Stimulated activated naive B cell treated with anti-CD40 and anti-IgM and Interleukin-4, amounts not matched to agents 10 μg/mL and 1 μg/mL and 100 μg/mL, for 72 hours (primary cell): ENCODE data around the gene OPCML.

Experiments used
- ATAC-seq, 2 donors: fragments of 150-1000 bp; cut with Tn5 transposase; replicated peaks; 2 replicates each; pipeline ENCODE4 v1.10.0; 2021; ENCODE audit warnings: moderate library complexity in 1 of 2
- DNase-seq: peaks from one replicate; pipeline ENCODE4 v3.0.0; 2021
- H3K27ac Mint-ChIP-seq: one replicate; pipeline ENCODE4 v1.8.0; 2022; ENCODE audit warnings: mild to moderate bottlenecking, mixed read lengths
- H3K27me3 Mint-ChIP-seq, 2 donors: one replicate each; pipeline ENCODE4 v1.8.0; 2022; ENCODE audit warnings: mixed read lengths in 2 of 2
- H3K36me3 Mint-ChIP-seq, 2 donors: one replicate each; pipeline ENCODE4 v1.8.0; 2022; ENCODE audit warnings: mixed read lengths in 2 of 2, mild to moderate bottlenecking in 1 of 2
- H3K4me1 Mint-ChIP-seq, 2 donors: one replicate each; pipeline ENCODE4 v1.8.0; 2022; ENCODE audit warnings: mixed read lengths in 2 of 2, mild to moderate bottlenecking in 1 of 2
- H3K4me3 Mint-ChIP-seq, 2 donors: one replicate each; pipeline ENCODE4 v1.8.0; 2022; ENCODE audit warnings: mild to moderate bottlenecking in 2 of 2, mixed read lengths in 2 of 2, moderate library complexity in 1 of 2
- H3K9me3 Mint-ChIP-seq, 2 donors: one replicate each; pipeline ENCODE4 v1.8.0; 2022; ENCODE audit warnings: mixed read lengths in 2 of 2, mild to moderate bottlenecking in 1 of 2

OPCML gene

GRCh38 chr11:132626446-132626845 lies 905.9 kb downstream of the OPCML start:
- ATAC-seq: no peak
- H3K36me3 Mint-ChIP-seq: no peaks in the 10 kb centered on the region
- H3K4me1 Mint-ChIP-seq: no peaks in the 10 kb centered on the region
- peaks cover 2 to 8% of the 10 kb centered on the region in 2 donors for H3K9me3 Mint-ChIP-seq
- H3K27ac Mint-ChIP-seq: no peak overlapping the region
- DNase-seq: no peak
- no peak overlapping the region for H3K4me3 Mint-ChIP-seq
- H3K27me3 Mint-ChIP-seq: no peaks in the 10 kb centered on the region

DNA sequence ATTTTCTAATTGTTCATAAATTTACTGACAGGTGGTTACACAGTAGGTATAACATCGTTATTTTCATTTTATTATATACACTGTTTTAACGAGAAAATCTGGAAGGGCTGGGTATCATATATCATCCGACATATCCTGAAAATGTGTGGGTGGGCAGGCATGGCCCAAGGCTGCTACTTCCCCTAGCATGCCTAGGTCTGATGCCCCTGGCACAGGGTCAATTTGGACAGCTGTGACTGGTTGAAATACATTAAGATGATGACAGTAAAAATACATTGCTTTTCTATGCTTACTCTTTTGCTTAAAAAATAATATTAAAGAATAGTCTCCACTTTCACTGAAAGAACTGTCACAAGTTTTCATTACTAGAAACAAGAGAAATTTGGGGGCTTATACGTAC lies 908.8 kb downstream of the OPCML start:
- Mint-ChIP-seq H3K27ac (no peak overlapping the region), H3K4me3 (no peak overlapping the region), H3K4me1 (no peaks in the 10 kb centered on the region), H3K27me3 (no peaks in the 10 kb centered on the region), H3K9me3 (peaks cover 7 to 8% of the 10 kb centered on the region in 2 donors), H3K36me3 (no peaks in the 10 kb centered on the region)
- ATAC-seq: no peak
- no peak for DNase-seq

DNA sequence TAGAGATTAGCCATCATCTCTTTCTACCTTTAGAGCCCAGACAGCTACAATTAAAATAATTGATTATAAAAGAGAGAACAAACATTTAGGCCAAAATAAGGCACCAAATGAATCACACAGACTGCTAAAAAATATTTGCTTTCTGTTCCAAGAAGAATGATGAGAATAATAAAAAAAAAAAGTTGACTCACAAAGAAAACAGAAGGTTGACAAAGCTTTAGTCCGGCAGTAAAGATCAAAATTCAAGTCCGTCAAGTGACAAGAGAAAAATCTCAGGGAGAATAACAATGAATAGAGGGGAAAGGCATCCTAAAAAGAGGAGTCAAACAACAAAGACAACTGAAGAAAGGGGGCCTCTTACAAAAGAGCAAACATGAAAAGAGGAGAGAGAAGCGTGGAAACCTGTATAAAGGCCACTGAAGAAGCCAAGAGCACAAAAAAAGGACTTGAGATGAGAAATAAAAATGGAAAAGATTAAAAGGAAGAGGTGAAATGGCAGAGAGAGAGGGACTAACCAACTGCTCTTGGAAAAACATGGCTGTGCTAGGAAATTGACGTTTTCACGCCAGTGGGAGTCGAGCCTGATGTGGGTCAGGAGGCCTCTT lies 910.2 kb downstream of the OPCML start:
- peaks cover 7 to 8% of the 10 kb centered on the region in 2 donors for H3K9me3 Mint-ChIP-seq
- H3K27ac Mint-ChIP-seq: no peak overlapping the region
- no peaks in the 10 kb centered on the region for H3K36me3 Mint-ChIP-seq
- no peaks in the 10 kb centered on the region for H3K27me3 Mint-ChIP-seq
- no peak for DNase-seq
- no peak overlapping the region for H3K4me3 Mint-ChIP-seq
- ATAC-seq: no peak
- no peaks in the 10 kb centered on the region for H3K4me1 Mint-ChIP-seq

GRCh38 chr11:132620423-132620822 lies 911.9 kb downstream of the OPCML start:
- no peaks in the 10 kb centered on the region for H3K36me3 Mint-ChIP-seq
- H3K4me1 Mint-ChIP-seq: no peaks in the 10 kb centered on the region
- no peak for ATAC-seq
- H3K27ac Mint-ChIP-seq: no peak overlapping the region
- no peak overlapping the region for H3K4me3 Mint-ChIP-seq
- no peak for DNase-seq
- H3K9me3 Mint-ChIP-seq: peaks cover 7 to 8% of the 10 kb centered on the region in 2 donors
- no peaks in the 10 kb centered on the region for H3K27me3 Mint-ChIP-seq

- DNase-seq: no peak
- no peak for ATAC-seq
- Mint-ChIP-seq H3K9me3 (peaks cover 4 to 7% of the 10 kb centered on the region in 2 donors), H3K4me1 (no peaks in the 10 kb centered on the region), H3K27ac (no peak overlapping the region), H3K36me3 (no peaks in the 10 kb centered on the region), H3K4me3 (no peak overlapping the region), H3K27me3 (no peaks in the 10 kb centered on the region)
These were observed 921.5 kb downstream of the OPCML start for GRCh38 chr11:132610791-132611190.

DNA sequence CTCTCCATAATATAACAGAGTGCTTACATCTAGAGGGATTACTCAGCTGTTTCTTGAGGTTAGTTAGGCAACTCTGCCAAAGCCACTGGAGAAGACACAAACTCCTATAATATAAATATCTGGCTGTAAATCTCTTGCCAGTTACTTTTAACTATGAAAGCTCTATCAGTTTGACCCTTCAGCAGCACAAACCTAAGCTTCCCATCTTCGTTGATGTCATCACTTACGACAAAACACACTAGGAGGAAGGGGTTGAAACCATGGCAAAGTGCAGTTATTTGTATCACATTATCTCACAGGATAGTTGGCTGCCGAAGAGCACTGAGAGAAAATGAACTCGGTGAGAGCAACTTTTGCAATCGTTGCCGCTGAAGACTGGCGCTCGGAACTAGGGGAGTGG lies 922.1 kb downstream of the OPCML start:
- ATAC-seq: no peak
- Mint-ChIP-seq H3K27ac (no peak overlapping the region), H3K4me1 (no peaks in the 10 kb centered on the region), H3K27me3 (no peaks in the 10 kb centered on the region), H3K9me3 (peaks cover 4 to 7% of the 10 kb centered on the region in 2 donors), H3K4me3 (no peak overlapping the region), H3K36me3 (no peaks in the 10 kb centered on the region)
- DNase-seq: no peak

DNA sequence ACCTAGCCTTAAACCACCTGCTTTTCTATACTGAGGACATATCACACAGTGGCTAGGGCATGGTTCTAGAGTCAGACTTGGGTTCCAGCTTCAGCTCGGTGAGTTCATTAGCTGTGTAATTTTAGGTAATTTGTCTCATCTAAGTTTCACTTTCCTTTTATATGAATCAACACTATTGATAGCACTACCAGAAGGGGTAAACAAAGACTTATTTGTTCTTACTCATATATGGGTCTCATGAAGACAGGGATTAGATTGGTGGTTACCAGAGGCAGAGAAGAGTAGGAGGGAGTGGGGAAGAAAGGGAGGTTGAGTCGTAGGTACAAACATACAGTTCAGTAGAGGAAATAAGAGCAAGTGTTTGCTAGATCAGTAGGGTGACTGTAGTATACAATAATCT lies 924.7 kb downstream of the OPCML start:
- Mint-ChIP-seq H3K27me3 (no peaks in the 10 kb centered on the region), H3K27ac (no peak overlapping the region), H3K4me1 (no peaks in the 10 kb centered on the region), H3K9me3 (peaks cover 4 to 9% of the 10 kb centered on the region in 2 donors), H3K36me3 (no peaks in the 10 kb centered on the region), H3K4me3 (no peak overlapping the region)
- no peak for ATAC-seq
- no peak for DNase-seq

DNA sequence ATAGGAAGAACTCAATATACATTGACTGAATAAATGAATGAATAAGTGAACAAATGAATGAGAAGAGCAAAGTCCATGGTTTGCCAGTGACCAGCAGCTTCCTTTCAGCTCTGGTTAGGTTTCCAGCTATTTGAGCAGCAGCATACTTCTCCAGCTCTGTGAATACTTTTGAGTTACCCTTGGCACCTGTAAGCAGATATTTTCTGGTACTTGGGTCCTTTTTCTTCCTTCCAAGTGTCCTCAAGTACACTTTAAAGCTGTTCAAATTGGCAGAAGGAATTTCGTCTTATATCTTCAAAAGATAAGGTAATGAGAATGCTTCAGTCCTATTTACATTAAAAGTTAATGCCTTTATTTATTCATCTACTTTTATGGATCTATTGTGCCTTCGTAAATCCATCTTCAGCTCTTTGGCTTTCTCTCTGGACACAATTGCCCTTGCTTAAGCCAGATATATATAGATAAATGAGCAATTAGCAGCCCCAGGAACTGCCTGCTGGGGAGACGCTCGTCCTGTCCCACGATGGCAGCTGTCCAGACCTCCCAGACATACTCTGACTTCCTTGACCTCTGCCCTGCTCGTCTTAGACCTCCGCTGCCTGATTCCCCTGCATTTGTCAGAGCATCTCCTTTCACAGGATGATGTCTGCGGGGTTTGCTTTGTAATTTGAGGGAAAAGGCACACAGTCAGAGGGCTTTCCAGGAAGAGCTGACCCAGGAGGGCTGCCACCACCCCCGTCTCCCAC lies 926.3 kb downstream of the OPCML start:
- H3K27ac Mint-ChIP-seq: no peak overlapping the region
- H3K9me3 Mint-ChIP-seq: peaks cover 8 to 10% of the 10 kb centered on the region in 2 donors
- H3K4me3 Mint-ChIP-seq: no peak overlapping the region
- no peaks in the 10 kb centered on the region for H3K27me3 Mint-ChIP-seq
- H3K4me1 Mint-ChIP-seq: no peaks in the 10 kb centered on the region
- no peaks in the 10 kb centered on the region for H3K36me3 Mint-ChIP-seq
- ATAC-seq (no peak), DNase-seq (no peak)

GRCh38 chr11:132604431-132604830 lies 927.9 kb downstream of the OPCML start:
- Mint-ChIP-seq H3K4me1 (no peaks in the 10 kb centered on the region), H3K27ac (no peak overlapping the region), H3K36me3 (no peaks in the 10 kb centered on the region), H3K4me3 (no peak overlapping the region), H3K9me3 (peaks cover 8 to 13% of the 10 kb centered on the region in 2 donors), H3K27me3 (no peaks in the 10 kb centered on the region)
- no peak for ATAC-seq
- no peak for DNase-seq

DNA sequence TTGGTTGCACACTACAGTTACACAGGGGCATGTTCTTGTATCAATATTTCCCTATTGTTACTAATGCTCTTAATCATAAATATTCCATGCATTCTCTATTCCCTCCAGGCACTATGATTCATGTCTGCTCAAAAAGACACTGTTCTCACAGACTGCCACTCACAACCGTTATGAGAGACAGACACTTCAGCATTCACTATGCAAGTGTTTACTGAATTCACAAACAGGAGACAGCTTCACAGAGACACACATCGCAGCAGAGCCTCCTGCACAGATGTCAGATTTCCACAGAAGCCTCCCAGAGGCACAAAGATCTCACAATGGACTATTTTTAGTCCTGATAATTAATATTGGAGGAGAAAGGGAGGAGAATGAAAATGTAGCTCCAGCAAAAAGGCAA lies 930.4 kb downstream of the OPCML start:
- H3K4me3 Mint-ChIP-seq: no peak overlapping the region
- ATAC-seq: no peak
- no peaks in the 10 kb centered on the region for H3K4me1 Mint-ChIP-seq
- H3K36me3 Mint-ChIP-seq: no peaks in the 10 kb centered on the region
- H3K27me3 Mint-ChIP-seq: no peaks in the 10 kb centered on the region
- H3K9me3 Mint-ChIP-seq: peaks cover 8 to 10% of the 10 kb centered on the region in 2 donors
- H3K27ac Mint-ChIP-seq: no peak overlapping the region
- no peak for DNase-seq

GRCh38 chr11:132595711-132596134 lies 936.6 kb downstream of the OPCML start:
- ATAC-seq: no peak

GRCh38 chr11:132595246-132595645 lies 937.1 kb downstream of the OPCML start:
- H3K36me3 Mint-ChIP-seq: no peaks in the 10 kb centered on the region
- H3K4me3 Mint-ChIP-seq: no peak overlapping the region
- peaks cover 4 to 5% of the 10 kb centered on the region in 2 donors for H3K9me3 Mint-ChIP-seq
- no peak for ATAC-seq
- no peaks in the 10 kb centered on the region for H3K27me3 Mint-ChIP-seq
- H3K27ac Mint-ChIP-seq: no peak overlapping the region
- no peak for DNase-seq
- H3K4me1 Mint-ChIP-seq: no peaks in the 10 kb centered on the region

More at GRCh38 chr11:132595711-132596134, 936.6 kb downstream of the OPCML start:
- no peaks in the 10 kb centered on the region for H3K27me3 Mint-ChIP-seq
- DNase-seq: no peak
- no peaks in the 10 kb centered on the region for H3K4me1 Mint-ChIP-seq
- no peak overlapping the region for H3K27ac Mint-ChIP-seq
- H3K4me3 Mint-ChIP-seq: no peak overlapping the region
- no peaks in the 10 kb centered on the region for H3K36me3 Mint-ChIP-seq
- peaks cover 4 to 5% of the 10 kb centered on the region in 2 donors for H3K9me3 Mint-ChIP-seq

- H3K27ac Mint-ChIP-seq: no peak overlapping the region
- no peak overlapping the region for H3K4me3 Mint-ChIP-seq
- no peaks in the 10 kb centered on the region for H3K27me3 Mint-ChIP-seq
- ATAC-seq (no peak), DNase-seq (no peak)
- no peaks in the 10 kb centered on the region for H3K4me1 Mint-ChIP-seq
- H3K36me3 Mint-ChIP-seq: no peaks in the 10 kb centered on the region
- H3K9me3 Mint-ChIP-seq: peaks cover 5% of the 10 kb centered on the region in 2 donors
These were observed 941.3 kb downstream of the OPCML start for GRCh38 chr11:132590986-132591385.

DNA sequence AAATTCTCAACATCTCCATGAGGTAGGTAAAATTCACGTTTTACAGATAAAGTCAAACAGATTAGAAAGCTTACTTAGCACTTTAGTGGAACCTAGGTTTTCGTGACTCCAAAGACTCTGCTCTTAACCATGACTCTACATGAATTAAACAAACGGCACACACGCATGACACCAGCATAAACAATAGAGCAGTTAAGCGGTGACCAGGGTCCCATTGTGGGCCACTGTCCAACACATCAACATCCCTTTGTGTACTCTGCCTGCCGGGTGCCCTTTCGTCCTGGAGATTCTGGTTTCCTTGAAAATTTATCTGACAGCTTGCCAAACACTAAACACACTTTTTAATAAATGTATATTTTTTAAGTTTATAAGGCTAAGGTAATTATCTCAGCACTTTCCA lies 941.7 kb downstream of the OPCML start:
- ATAC-seq (no peak), DNase-seq (no peak)
- no peaks in the 10 kb centered on the region for H3K27me3 Mint-ChIP-seq
- peaks cover 5% of the 10 kb centered on the region in 2 donors for H3K9me3 Mint-ChIP-seq
- no peaks in the 10 kb centered on the region for H3K4me1 Mint-ChIP-seq
- no peak overlapping the region for H3K4me3 Mint-ChIP-seq
- H3K27ac Mint-ChIP-seq: no peak overlapping the region
- no peaks in the 10 kb centered on the region for H3K36me3 Mint-ChIP-seq

- Mint-ChIP-seq H3K27ac (no peak overlapping the region), H3K9me3 (peaks cover 5% of the 10 kb centered on the region in 2 donors), H3K4me3 (no peak overlapping the region), H3K4me1 (no peaks in the 10 kb centered on the region), H3K27me3 (no peaks in the 10 kb centered on the region), H3K36me3 (no peaks in the 10 kb centered on the region)
- ATAC-seq: no peak
- no peak for DNase-seq
These were observed 942.5 kb downstream of the OPCML start for GRCh38 chr11:132589791-132590190.
